Inferior parietal cortex (tissue), 1 donor: ENCODE results near the gene CDH11.

Experiments
- DNase-seq: peaks from one replicate; pipeline ENCODE4 v3.0.0-alpha.2; 2016; ENCODE audit errors: extremely low spot score

Gene CDH11

GRCh38 chr16:65024767-65025178 is 97.1 kb downstream of the CDH11 start:
- DNase-seq, result no peak

DNA sequence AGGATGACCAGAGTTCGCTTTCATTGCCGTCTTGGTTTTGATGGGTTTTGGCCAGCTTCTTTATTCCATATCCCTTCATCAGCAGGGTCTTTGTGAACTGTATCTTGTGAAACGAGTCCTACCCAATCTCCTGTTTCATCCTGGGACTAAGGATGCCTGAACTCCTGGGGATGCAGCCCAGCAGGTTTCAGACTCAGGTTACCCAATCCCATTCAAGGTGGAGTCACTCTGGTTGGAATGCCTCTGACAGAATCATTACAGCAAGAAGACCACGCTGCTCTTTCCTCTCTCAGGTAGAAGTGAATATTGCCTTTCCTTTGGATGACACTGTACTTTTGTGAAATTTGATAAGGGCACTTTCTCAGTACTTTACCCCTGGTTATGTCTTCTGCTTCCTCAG is 98.1 kb downstream of the CDH11 start:
- no peak for DNase-seq

DNA sequence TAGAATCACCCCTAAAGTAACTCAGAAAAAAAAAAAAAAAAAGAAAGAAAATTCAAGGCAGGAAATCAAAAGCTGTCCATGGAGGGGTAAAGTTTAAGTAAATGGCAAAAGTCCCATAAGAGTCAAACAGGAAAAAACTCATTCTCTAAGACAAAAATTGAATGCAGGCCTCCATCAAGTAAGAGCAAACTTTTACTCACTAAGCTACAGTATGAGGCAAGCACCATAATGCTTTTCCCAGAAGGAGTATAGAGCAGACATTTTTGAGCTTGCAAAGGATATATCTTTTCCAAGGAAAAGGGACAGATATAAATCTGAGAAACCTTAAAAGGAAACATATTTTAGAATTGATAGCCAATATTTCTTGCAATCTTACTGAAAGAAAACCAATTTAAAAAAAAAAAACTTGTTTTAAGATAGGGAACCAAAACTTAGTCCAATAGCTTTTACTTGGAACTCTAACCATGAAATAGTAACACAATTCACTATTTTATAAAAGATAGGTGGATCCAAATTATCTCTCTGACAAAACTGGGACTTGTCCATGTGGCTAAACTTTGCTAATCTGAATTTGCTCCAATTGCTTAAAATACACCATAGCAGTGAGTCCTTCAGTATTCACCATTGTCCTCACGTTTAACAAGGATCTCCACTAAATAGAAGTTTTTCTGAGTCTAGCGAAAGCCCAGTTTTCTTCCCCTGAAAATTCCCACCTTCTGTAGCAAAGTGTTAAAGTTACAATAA is 99.8 kb downstream of the CDH11 start:
- DNase-seq, result no peak

GRCh38 chr16:65016754-65017153 is 105.1 kb downstream of the CDH11 start:
- no peak for DNase-seq

GRCh38 chr16:65015599-65015998 is 106.3 kb downstream of the CDH11 start:
- no peak for DNase-seq

DNA sequence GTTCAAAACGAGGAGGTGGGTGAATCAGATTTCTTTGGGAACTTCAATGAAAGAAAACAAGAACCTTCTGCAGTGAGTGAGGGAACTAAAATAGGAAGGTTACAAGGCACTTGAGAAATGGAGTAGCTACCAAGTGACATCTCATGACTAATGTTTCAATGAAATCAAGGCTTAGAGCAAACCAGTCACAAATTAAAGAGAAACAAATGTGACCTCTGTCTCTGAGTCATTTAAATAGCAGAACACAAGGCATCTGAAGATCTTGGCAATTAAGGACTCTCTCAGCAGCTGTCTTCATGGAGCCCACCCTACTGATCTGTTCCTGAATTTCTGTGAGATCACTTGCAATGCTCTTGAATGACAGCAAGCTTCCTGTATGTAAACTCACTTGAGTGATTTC is 109.5 kb downstream of the CDH11 start:
- no peak for DNase-seq

- DNase-seq, result peak; percentile 45
Observed at GRCh38 chr16:65010125-65010524, 111.7 kb downstream of the CDH11 start.

- DNase-seq, result no peak
Observed at GRCh38 chr16:65005696-65006095, 116.2 kb downstream of the CDH11 start.

- no peak for DNase-seq
Observed at GRCh38 chr16:65004570-65004969, 117.3 kb downstream of the CDH11 start.

DNA sequence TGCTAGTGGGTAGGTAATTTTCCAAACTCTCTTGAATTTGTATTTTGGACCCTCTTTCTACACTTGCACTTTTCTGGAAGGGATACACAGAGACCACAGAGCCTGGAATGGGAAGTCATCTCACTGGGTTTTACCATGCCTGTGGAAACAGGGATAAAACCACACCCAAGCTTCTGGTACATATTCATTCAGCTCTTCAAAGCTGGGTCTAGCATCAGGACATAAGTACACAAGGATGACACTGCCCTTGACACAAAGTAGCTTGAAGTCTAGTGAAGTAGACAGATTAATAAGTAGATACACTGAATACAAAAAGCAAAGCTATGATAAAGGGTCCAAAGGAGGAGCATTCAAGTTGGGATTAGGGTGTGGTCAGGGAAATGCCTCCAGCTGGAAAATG is 118.2 kb downstream of the CDH11 start:
- no peak for DNase-seq

DNA sequence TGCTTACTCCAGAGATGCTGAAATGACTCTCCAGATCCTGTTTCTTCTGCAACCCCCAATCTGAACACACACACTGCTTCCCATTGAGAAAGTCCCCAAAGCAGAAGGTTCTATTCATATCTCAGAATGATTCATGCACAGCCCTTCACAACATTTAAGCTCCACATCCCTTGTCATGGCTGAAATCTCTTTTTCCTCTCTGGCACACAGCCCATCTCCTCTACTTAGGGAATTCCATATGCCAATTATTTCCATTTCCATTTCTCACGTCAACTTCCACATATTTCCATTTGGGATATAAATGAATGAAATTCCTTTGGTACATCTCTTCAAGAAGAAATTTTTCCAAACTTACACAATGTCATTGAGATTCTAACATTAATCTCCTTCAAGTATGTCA is 119.6 kb downstream of the CDH11 start:
- DNase-seq, result no peak

- no peak for DNase-seq
Observed at GRCh38 chr16:65000654-65001053, 121.2 kb downstream of the CDH11 start.

- no peak for DNase-seq
Observed at GRCh38 chr16:64997751-64998150, 124.1 kb downstream of the CDH11 start.

DNA sequence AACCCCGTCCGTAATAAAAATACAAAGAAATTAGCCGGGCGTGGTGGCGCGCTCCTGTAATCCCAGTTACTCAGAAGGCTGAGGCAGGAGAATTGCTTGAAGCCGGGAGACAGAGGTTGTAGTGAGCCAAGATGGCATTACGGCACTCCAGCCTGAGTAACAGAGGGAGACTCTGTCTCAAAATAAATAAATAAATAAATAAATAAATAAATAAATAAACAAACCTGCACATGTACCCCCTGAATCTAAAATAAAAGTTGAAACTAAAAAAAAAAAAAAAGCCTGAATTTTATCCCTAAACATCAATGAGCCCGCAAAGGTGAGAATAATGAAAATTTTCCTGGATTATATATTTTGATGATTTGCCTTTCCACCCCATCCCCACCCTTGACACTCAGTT is 124.7 kb downstream of the CDH11 start:
- no peak for DNase-seq

GRCh38 chr16:64996641-64997040 is 125.2 kb downstream of the CDH11 start:
- no peak for DNase-seq

DNA sequence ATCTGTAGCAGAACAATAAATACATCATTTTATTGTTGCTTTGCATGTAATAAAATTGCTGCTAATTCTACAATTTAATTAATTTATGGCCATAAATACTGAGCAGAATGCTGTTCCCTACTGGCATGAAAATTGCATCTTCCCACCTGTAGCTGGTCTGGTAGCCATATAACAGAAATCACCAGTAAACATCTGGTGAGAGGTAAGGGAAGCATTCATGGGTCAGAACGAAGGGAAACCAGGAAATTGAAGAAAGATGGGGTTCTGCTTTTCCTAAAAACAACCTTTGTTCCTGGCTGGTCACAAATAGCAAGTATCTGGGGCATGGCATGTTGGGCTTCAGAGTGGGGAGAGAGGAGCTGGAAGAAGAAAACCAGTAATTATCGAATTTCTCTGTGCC is 128.4 kb downstream of the CDH11 start:
- no peak for DNase-seq

DNA sequence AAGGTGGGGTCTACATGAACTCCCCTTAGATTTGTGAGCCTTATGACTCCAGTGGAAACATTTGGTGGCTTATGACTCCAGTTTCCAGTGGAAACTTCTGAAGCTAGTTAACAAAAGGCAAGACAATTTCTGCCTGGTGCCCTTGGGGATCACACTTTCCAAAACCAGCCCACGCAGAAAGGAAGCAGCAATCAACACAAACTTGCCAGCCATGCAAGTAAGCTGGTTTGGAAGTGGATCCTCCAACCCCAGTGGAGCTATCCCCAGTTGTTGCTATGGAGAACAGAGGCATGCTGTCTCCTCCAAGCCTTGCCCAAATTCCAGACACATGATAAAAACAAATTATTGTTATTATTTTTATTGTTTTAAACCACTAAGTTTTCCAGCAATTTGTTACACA is 130.9 kb downstream of the CDH11 start:
- DNase-seq, result no peak

- DNase-seq, result no peak
Observed at GRCh38 chr16:64990101-64990500, 131.8 kb downstream of the CDH11 start.

DNA sequence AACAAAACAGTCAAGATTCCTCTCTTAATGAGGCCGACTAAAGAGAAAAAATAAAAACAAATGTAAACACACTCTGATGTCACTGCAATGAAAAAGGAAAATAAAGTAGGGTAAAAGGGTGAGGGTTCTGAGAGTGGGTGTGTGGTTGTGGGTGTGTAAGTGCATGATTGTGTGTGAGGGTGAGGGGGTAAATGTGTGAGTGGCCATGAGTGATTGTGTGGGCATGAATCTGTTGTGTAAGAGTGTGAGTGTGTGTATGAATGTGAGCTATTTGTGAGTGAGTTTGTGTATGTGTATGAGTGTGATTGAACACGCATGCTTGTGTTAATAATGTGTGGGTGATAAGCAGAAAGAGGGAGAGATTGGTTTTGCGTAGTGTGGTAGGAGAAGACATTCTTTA is 132.8 kb downstream of the CDH11 start:
- no peak for DNase-seq

- peak; percentile 74 for DNase-seq
Observed at GRCh38 chr16:64983963-64984362, 137.9 kb downstream of the CDH11 start.

DNA sequence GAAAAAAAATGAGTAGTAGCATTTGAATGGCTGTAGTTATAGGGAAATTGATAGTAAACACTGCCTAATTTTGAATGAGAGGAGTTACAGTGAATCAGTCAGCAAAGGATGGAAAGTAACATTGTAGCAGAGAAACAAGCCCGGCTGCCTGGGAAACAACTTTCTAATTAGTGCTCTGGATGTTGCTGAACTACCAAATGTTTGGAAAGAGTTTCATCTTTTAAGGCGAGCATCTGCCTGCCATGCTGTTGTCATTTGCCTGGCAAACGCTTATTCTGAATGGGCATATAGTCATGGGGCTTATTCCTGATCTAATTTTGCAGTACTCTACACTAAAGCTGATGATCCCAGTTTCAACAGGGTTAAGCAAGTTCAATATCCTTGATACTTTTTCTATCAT is 138.6 kb downstream of the CDH11 start:
- DNase-seq, result no peak

DNA sequence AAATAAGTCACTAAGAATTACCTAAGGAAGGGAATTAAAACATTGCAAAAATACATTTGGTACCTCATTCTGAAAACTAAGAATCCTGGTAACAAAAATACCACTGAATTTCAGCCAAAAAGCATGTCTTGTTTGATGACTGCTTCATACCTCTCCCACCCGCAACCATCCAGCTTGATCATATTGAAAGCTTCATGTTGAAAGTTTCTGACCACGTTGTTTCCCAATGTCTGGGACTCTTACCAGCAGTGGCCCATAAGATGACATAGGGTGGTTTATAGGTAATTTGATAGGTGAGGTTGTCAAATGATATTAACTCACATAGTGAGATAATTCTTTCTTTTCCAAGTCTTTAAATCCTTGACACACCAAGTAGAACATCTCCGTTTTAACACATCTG is 139.3 kb downstream of the CDH11 start:
- no peak for DNase-seq

DNA sequence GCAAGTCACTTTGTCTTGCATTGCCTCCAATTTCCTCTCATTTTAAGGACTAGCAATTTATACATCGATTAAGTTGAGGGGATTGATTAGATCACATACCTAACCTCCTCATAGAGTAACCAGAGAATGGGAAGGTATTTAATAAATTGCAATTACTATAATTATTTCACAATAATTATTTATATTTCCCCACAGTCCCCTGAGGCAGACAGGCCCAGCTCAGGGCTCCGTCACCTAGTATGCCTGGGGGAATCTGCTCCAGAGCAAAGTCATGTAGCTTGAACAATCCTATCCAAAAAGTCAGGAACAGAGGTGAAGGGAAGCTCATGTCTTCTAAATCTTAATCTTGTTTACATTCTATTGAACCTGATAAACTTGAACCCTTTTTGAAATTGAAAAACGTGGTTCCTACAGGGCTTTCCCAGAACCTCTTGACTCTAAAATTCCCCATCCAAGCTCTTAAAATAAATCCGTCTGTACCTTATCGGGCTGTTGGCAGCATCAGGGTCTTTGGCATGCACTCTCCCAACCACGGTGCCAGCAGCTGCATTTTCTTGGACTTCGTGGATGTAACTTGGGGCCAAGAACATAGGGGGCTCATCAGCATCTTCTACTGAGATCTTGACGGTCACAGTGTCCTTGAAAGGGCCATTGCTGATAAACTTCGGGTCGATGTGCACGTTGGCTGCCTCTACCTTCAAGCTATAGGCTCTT is 140.1 kb downstream of the CDH11 start:
- no peak for DNase-seq
